ENCODE data around the gene SLC7A10.

Gene SLC7A10

GRCh38 chr19:33255781-33256180 lies 30.1 kb upstream of the SLC7A10 start:
- H3K4me3 ChIP-seq (ENCODE audit: low read depth, low read length) = no peak overlapping the region

GRCh38 chr19:33254245-33254824 lies 28.7 kb upstream of the SLC7A10 start:
- H3K4me3 ChIP-seq (ENCODE audit: low read depth, low read length) = no peak overlapping the region

- H3K4me3 ChIP-seq (ENCODE audit: low read depth, low read length) = no peak overlapping the region
Measured at GRCh38 chr19:33252971-33253370, 27.3 kb upstream of the SLC7A10 start.

- H3K4me3 ChIP-seq (ENCODE audit: low read depth, low read length) = no peak overlapping the region
Measured at GRCh38 chr19:33252418-33252962, 26.8 kb upstream of the SLC7A10 start.

- H3K4me3 ChIP-seq (ENCODE audit: low read depth, low read length) = no peak overlapping the region
Measured at GRCh38 chr19:33251526-33252090, 26.0 kb upstream of the SLC7A10 start.

GRCh38 chr19:33251076-33251475 lies 25.4 kb upstream of the SLC7A10 start:
- no peak overlapping the region for H3K4me3 ChIP-seq (ENCODE audit: low read depth, low read length)

- no peak overlapping the region for H3K4me3 ChIP-seq (ENCODE audit: low read depth, low read length)
Measured at GRCh38 chr19:33250500-33250899, 24.9 kb upstream of the SLC7A10 start.

GRCh38 chr19:33249740-33250366 lies 24.2 kb upstream of the SLC7A10 start:
- H3K4me3 ChIP-seq (ENCODE audit: low read depth, low read length) = no peak overlapping the region

GRCh38 chr19:33248954-33249613 lies 23.4 kb upstream of the SLC7A10 start:
- H3K4me3 ChIP-seq (ENCODE audit: low read depth, low read length) = no peak overlapping the region

GRCh38 chr19:33248553-33248953 lies 22.9 kb upstream of the SLC7A10 start:
- H3K4me3 ChIP-seq (ENCODE audit: low read depth, low read length) = no peak overlapping the region

GRCh38 chr19:33248104-33248503 lies 22.5 kb upstream of the SLC7A10 start:
- no peak overlapping the region for H3K4me3 ChIP-seq (ENCODE audit: low read depth, low read length)

- H3K4me3 ChIP-seq (ENCODE audit: low read depth, low read length) = no peak overlapping the region
Measured at GRCh38 chr19:33247441-33247819, 21.8 kb upstream of the SLC7A10 start.

GRCh38 chr19:33246709-33247440 lies 21.2 kb upstream of the SLC7A10 start:
- no peak overlapping the region for H3K4me3 ChIP-seq (ENCODE audit: low read depth, low read length)

GRCh38 chr19:33245948-33246708 lies 20.5 kb upstream of the SLC7A10 start:
- no peak overlapping the region for H3K4me3 ChIP-seq (ENCODE audit: low read depth, low read length)

- H3K4me3 ChIP-seq (ENCODE audit: low read depth, low read length) = no peak overlapping the region
Measured at GRCh38 chr19:33242911-33243310, 17.3 kb upstream of the SLC7A10 start.

GRCh38 chr19:33242131-33242530 lies 16.5 kb upstream of the SLC7A10 start:
- no peak overlapping the region for H3K4me3 ChIP-seq (ENCODE audit: low read depth, low read length)

GRCh38 chr19:33241530-33242101 lies 16.0 kb upstream of the SLC7A10 start:
- no peak overlapping the region for H3K4me3 ChIP-seq (ENCODE audit: low read depth, low read length)

GRCh38 chr19:33241091-33241529 lies 15.5 kb upstream of the SLC7A10 start:
- H3K4me3 ChIP-seq (ENCODE audit: low read depth, low read length) = no peak overlapping the region

GRCh38 chr19:33240181-33240771 lies 14.6 kb upstream of the SLC7A10 start:
- H3K4me3 ChIP-seq (ENCODE audit: low read depth, low read length) = no peak overlapping the region
